Choroid plexus epithelial cell (primary cell): ENCODE results near the gene PELI3.
"Not testable (repeated sequence)": the region's sequence is repeated elsewhere in the genome, so short reads cannot be mapped to it uniquely, and the experiment has no call there.

Source experiments
- DNase-seq: peaks from one replicate; pipeline ENCODE4 v3.0.0-alpha.2; 2010; ENCODE audit warnings: low read depth
- H3K4me3 ChIP-seq: 2 replicates; pipeline ENCODE4 v1.5.1; 2011; ENCODE audit warnings: low read depth, mild to moderate bottlenecking, control low read depth, low read length, moderate library complexity
- TF ChIP-seq, protein P1 (sequence below): conservative IDR thresholded peaks from 2 replicates; pipeline ENCODE4 v1.5.1; 2011; ENCODE audit warnings: low read depth, mild to moderate bottlenecking, control low read depth, inconsistent platforms, low read length, moderate library complexity

PELI3 gene

DNA sequence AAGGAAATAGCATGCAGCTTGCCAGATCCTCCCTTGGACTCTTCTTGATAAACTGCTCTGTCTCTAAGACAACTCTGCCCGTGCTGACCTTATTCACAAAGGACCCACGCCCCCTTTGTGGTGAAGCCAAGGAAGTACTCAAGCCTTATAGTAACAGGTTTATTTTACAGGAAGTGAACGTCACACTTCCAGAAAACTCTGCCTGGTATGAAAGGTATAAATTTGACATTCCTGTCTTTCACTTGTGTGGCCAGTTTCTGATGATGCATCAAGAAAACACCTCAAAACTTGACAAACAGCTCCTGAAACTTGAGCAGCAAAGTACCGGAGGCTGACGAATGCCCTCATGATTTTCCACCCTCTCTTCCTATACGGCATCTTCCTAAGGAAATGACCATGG is 12.5 kb upstream of the PELI3 start:
- no peak overlapping the region for H3K4me3 ChIP-seq
- DNase-seq, result no peak

GRCh38 chr11:66454828-66455227 is 11.9 kb upstream of the PELI3 start:
- no peak overlapping the region for H3K4me3 ChIP-seq
- TF ChIP-seq, protein P1, sequence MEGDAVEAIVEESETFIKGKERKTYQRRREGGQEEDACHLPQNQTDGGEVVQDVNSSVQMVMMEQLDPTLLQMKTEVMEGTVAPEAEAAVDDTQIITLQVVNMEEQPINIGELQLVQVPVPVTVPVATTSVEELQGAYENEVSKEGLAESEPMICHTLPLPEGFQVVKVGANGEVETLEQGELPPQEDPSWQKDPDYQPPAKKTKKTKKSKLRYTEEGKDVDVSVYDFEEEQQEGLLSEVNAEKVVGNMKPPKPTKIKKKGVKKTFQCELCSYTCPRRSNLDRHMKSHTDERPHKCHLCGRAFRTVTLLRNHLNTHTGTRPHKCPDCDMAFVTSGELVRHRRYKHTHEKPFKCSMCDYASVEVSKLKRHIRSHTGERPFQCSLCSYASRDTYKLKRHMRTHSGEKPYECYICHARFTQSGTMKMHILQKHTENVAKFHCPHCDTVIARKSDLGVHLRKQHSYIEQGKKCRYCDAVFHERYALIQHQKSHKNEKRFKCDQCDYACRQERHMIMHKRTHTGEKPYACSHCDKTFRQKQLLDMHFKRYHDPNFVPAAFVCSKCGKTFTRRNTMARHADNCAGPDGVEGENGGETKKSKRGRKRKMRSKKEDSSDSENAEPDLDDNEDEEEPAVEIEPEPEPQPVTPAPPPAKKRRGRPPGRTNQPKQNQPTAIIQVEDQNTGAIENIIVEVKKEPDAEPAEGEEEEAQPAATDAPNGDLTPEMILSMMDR, result no peak
- DNase-seq, result no peak

More for the DNA sequence above, 12.5 kb upstream of the PELI3 start:
- TF ChIP-seq, protein P1, result no peak

GRCh38 chr11:66457826-66458225 is 8.9 kb upstream of the PELI3 start:
- TF ChIP-seq, protein P1, result no peak
- H3K4me3 ChIP-seq, result no peak overlapping the region
- no peak for DNase-seq

DNA sequence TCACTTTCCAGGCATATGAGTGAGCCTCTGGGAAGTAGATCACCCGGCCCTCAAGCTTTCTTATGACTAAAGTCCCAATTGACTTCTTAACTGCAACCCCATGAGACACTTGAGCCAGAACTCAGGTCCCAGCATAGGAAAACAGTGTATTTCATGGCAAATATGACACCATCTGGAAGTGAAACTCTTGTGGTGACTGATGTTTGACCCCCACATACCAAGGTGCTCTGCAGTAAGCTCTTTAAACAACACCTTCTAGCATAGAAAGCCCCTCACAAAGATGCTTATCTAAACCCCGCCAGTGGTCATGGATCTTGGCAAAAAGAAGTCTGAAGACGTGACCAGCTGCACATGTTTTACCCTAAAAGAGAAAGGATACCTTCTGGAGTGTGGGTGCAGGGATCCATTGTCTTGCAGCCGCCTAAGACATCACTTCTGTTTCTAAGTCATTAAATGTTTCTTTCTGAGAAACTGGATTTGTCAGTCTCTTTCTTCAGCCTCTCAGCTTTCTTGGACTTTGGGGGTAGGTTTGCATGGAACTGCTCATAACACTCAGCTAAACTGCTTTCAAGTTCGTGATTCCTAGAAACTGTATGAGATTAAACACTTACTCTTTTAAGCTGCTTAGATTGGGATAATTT is 7.4 kb upstream of the PELI3 start:
- DNase-seq, result no peak
- TF ChIP-seq, protein P1, result no peak
- H3K4me3 ChIP-seq, result no peak overlapping the region

- no peak overlapping the region for H3K4me3 ChIP-seq
- DNase-seq, result no peak
- TF ChIP-seq, protein P1, result no peak
Measured at GRCh38 chr11:66462010-66462409, 4.7 kb upstream of the PELI3 start.

DNA sequence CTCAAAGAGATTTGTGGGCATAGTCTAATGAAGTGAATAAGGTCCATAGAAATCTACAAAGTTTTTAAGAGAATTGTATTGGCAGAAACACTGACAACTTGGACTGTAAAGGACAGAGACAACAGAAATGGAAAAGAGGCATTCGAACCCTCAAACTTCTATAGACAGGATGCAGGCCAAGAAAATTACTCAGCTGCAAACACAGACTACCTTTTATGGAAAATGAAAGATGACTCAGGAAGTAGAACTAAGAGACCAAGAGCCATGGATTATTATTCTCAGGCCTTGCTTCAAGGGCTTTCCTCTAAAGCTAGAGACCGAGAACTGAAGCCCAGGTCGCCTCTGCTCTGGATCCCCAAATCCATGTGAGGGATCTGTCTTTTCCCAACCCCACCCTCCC is 3.8 kb upstream of the PELI3 start:
- TF ChIP-seq, protein P1, result no peak

DNA sequence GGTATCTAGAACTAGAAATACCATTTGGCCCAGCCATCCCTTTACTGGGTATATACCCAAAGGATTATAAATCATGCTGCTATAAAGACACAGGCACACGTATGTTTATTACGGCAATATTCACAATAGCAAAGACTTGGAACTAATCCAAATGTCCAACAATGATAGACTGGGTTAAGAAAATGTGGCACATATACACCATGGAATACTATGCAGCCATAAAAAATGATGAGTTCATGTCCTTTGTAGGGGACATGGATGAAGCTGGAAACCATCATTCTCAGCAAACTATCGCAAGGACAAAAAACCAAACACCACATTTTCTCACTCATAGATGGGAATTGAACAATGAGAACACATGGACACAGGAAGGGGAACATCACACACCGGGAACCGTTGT is 2.6 kb upstream of the PELI3 start:
- not testable (repeated sequence) for H3K4me3 ChIP-seq, DNase-seq

More for the DNA sequence above, 3.8 kb upstream of the PELI3 start:
- no peak overlapping the region for H3K4me3 ChIP-seq
- no peak for DNase-seq

DNA sequence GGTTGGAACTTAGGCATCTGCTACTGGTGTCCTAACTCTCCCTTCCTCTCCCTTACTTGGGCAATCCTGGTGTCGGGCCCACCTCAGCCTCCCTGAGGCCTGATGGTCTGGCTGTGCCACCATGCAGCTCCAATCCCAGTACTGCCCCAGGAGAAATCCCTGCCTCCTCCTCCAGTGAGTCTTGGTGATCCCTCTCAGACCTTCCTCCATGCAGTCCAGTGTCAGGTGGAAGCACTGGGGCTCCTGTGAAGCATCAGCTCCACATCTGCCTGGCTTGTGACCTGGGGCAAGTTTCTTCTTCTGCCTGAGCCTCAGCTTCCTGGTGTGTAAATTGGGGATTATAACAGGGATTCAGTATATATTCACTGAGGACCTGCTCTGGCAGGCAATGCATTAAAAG is 1.8 kb upstream of the PELI3 start:
- TF ChIP-seq, protein P1, result no peak
- no peak for DNase-seq
- no peak overlapping the region for H3K4me3 ChIP-seq
